ENCODE data around the gene MOGAT3. TPM values are rescaled to one million over a fixed set of nuclear protein-coding genes. Genes with fewer than 3 reads are reported as not detected.

Gene MOGAT3
- total RNA-seq, 1 experiment from 2014 or later: 0.21 TPM

DNA sequence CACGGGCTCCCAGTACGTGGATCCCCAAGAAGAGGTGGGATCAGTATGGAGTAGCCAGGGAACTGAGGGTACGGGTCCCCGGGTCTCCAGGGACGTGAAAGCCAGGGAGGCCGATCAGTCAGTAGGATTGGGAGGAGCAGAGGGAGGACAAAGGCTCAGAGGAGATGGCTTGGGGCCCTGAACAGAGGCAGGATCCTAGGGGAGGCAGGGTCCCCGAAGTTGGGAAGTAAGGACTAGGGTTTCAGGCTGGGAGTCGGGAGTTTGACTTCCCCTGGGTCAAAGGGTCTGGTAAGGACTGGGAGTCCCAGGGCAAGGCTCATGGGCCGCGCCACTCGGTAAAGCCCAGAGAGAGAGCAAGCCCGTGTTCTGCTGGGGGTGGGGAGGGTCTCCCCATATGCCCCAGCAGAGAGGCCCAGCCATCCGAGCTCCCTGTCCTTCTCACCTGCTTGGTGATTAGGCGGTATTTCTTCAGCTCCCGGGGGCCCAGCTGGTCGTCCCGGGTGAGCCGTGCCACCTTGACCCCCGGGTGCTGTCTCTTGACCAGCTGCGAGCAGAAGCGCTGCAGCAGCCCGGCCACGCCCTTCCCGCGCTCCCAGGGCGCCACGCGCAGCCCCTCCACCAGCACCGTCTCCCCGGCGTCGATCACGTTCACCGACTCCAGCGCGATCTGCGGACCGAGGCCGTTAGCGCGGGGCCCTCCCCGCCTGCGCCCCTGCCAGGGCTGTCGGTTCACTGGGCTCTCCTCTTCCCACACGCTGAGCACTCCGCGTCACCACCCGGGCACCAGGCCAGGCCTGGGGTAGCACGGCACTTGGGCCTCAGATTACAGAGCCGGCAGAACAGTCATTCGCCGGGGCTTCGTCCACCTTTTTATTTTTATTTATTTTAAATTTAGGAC is 27.7 kb downstream of the MOGAT3 start:
- DNase-seq (ENCODE audit: low read depth): peak; percentile 81

DNA sequence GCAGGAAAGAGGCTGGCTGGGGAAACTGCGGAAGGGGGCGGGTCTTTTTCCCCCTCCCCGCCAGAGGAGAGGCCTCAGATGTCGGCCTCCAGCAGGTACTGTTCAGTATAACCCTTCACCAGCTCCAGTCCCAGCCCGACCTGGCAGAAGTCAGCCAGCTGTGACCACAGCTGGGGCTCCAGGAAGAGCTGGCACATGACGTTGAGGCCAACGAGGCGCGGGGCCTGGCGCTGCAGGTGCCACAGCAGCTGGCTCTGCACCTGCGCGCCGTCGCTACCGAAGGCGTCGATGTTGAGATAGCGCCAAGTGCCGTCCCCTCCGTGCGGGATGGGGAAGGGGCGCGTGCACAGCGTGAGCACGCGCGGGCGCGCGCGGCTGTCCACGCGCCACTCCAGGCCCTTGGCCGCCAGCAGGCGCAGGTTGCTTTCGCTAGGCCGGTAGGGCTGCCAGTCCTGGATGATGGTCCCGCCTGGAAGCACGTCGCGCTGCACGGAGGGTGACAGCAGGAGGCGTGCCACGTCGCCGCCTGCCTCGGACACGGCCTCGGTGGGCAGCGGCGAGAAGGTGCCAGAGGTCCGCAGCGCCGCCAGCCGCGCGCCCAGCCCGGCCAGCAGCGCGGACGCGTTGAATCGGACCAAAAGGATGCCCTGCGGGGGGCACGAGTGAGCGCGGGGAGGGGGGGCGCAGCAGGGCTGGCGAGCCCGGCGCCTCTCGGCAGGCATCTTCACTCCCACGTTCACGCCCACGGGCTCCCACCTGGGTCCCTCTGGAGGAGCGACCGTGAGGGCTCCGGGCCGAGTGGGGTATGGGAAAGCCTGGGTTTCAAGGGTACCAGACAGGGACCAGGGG is 28.6 kb downstream of the MOGAT3 start:
- no peak for DNase-seq (ENCODE audit: low read depth)

DNA sequence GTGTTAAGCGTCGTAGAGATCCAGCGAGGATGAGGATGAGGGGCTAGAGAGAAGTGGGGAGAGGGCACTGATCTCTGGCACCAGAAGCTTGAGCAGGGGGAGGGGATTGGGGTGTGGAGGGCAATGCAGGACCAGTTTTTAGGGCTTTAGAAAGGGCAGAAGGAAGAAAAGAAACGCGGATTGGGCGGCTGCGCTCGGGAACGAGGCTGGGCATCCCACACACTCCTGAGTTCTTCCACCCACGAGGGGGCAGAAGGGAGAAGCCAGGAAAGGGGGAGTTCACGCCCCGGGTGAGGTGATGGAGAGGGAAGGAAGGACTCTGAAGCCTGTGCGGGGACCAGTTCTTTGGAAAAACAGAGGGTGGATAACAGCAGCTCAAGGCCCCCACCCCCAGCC is 29.4 kb downstream of the MOGAT3 start:
- DNase-seq (ENCODE audit: low read depth): no peak

DNA sequence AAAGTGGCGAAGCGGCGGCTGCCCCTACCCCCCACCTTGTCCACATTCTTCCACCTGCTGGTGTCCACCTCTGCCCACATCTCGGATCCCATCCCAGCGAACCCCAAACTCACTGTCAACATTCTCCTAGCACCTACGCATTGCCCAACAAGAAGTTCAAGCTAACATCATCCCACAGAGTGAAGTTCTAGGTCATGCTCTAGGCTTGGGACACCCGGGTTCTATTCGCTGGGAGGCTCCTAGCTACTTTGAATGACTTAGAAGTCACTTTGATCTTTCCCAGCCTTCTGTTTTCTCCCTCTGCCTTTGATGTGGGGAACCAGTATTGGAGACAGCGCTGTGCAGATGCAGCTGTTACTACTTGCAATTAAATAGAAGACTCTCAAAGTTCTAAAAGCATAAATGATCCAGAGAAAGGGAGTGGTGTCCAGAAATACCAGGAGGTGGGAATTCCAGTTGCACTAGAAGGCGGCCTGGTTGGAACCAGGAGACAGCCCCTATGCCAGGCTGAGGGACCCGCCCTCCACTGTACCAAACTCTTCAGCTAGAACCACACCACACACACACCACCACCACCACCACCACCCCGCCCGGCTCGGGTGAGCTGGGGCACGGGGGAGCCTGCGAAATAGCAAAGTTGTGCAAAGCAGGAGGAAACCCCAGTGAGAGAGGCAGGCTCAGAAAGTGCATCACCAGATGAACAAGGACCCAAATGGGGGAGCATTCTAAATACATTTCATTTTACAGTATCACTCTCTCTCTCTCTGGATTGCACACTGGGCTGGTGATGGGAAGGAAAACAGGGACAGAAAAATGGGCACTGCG is 30.0 kb downstream of the MOGAT3 start:
- no peak for DNase-seq (ENCODE audit: low read depth)

DNA sequence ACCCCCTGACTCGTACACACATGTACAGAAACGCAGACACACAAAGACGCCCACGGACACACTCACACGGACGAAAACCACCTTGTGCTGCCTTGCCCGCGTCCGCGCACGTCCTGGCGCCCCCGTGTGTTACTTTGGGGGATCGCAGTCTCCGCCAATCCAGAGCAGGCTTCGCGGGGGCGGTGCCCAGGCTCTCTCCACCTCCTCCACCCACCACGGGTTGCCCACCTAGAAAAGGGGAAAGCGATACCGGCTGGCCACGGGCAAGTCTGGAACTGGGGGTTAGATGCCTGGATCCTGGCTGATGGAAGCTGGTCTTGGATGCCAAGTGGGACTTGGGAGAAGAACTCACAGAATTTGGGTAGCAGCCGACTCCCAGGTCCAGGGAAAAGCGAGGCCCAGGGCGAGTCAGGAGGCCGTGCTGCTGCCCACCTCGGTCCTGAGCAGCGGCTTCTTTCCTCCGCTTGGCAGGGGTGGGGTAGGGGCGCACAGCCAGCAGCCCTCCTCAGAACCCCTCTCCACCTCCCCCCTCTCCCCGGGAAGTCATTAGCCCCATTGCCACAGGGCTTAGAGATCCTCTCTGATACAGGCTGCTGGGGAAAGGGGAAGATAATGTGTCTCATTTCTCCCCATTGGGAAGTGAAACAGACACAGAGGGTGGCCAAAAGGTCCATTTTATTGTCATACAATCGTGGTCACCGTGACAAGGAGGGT is 30.8 kb downstream of the MOGAT3 start:
- peak; percentile 68 for DNase-seq (ENCODE audit: low read depth)

DNA sequence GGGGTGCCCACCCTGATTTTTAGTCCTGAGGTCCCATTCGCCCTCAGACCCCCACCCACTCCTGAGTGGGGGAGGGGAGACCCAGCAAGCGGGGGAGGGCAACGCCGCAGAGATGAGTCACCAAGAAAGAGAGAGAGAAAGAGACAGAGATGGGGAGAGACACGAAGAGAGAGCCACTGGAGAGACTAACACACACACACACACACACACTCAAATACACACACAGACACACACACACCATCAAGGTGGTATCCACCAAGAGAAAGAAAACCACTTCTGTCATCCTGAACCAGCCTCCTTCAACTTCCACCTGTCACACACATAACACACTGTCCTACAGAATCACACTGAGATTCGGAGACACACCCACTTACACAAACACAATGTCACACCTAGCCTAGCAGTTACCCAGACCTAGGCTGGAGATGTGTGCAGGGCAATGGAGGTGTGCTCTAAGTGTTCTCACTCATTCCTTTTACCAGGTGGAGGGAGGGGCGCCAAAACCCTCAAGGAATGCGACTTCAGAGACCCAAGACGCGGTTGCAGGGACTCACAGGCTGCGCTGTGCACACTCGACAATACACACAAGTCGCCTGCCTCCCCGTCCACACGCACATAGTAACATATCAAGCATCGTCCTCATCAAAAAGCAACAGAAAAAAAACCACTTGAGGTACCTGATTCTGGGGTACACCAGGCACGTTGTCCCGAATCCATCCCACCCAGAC is 31.6 kb downstream of the MOGAT3 start:
- DNase-seq (ENCODE audit: low read depth): peak; percentile 39

DNA sequence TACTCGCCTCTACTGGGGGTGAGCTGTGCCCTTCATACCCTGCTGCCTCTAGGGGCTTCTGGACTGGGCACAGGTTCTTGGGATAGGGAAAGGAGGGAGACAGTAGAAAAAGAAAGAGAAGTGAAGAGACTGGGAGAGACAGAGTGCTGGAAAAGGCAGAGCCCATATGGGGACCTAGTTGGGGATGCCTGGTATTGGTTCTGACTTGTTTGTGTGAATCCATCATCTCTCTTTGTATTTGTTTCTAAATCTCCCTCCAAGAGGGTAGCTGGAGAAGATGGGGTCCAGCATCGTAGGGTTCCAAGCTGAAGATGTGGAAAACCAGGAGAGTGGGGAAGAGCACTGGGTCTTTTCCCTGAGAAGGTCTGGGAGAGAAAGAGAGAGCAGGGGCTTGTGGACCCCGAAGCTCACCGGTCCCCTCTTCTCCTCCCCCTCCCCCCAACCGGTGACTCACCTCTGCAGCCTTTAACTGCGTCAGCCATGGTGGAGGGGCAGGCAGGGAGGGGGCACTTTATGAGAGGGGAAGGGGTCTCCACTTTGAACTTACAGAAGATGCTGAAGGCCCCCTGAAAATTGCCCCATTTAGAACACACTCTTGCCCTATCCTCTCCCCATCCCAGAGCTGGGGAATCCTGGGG is 32.3 kb downstream of the MOGAT3 start:
- no peak for DNase-seq (ENCODE audit: low read depth)

DNA sequence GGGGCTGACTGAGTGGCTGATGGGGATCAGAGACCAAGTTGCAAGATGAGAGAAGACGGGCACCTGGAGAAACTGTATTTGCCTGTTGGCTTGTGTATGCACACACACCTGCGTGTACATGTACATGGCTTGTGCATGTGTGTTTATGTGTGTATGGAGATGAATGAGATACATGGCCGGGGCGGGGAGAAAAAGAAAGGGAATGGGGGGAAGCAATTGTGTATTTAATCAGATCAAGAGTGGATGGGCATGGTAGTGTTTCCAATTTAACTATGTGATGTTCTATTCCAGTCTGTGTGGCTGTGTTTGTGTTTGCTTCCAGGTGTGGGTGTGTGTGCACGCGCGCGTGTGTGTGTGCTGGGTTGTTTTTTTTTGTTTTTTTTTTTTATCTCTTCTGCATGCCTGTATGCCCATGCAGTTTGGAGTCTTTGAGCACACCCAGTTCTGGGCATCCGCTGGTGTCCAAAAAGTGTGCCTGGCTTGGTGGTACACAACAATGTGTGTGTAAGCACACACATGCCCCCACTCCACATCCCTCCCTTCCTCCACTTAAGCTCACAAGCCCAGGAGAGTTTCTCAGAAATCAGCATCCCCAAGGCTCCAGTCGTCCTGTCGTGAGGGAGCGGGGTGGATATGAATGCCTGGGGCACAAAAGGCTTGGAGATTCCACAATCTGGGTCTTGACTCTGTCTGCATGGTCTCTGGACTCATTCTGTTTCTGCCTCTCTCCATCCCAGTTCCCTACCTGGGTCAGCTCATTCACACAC is 33.0 kb downstream of the MOGAT3 start:
- no peak for DNase-seq (ENCODE audit: low read depth)

DNA sequence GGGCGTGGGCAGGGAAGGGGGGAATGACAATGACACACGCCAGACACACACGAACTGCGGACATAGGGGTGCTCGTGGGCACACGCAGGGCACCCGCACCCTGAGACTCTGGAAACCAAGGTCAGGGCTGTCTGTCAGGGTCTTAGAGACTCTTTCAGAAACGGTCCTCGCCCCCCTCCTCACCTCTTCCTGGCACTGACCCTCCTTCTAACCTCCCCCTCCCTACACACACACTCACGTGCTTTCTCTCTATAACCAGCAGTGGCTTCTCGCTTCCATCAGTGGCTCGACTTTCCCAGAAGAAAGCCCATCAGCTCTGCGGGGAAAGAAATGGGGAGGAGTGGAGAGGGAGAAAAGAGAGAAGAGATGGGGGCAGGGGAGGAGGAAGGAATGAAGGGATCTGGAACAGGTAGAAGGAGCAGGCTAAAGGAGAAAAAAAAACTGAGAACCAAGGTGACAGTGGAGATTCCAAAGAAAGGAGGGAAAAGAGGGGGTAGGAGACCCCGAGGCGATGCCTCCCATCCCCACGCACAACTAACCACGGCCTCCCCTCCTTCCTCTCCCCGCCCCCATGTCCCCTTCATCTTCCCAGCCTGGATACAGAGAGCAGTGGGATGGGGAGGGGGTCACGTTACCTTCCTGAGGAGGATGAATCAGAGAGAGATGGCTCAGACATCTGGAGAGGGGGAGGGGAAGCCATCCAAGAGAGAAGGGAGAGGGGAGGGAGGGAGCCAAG is 33.8 kb downstream of the MOGAT3 start:
- peak; percentile 72 for DNase-seq (ENCODE audit: low read depth)

DNA sequence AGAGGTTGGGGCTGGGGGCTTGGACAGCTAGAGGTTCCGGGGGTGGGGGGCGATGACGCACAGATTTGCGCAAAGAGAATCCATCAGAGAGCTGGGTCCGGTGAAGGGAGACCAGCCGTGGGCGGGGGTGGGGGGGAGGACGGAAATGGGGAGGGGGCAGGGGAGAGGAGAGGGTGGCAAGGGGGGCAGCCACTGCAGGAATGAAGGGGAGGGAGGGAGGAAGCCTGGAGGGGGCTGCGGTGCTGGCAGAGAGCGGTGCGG is 34.3 kb downstream of the MOGAT3 start:
- no peak for DNase-seq (ENCODE audit: low read depth)

DNA sequence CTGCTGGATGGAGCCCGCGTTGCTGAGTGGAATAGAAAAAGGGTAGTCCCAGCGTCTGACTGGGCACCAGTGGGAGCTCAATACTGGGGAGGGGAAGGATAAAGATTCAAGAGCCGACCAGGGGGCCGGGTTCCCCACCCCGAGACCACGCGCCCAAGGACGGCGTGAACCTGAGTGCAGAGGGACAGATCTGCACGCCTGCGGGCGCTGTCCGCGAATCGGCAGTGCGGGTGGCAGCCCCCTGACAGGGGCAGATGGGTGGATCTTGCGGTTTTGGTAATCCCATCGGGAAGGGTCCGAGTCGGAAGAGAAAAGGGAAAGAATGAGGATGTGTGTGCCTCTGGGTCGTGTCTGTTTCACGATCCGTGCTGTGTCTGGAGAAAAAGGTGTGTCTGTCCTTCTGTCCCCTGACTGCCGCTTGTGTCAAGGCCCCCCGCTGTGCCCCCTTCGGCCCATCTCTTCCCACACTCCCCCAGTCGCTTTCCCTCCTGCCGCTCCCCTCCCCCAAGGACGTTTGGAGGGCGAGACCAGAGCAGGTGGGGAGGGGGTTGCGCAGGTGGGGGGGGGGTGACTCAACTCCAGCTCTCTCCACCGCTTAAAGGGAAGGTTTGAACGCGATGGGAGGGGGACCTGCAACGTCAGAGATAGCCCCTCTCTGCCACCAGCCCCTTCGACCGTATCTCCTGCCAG is 34.7 kb downstream of the MOGAT3 start:
- DNase-seq (ENCODE audit: low read depth): no peak

DNA sequence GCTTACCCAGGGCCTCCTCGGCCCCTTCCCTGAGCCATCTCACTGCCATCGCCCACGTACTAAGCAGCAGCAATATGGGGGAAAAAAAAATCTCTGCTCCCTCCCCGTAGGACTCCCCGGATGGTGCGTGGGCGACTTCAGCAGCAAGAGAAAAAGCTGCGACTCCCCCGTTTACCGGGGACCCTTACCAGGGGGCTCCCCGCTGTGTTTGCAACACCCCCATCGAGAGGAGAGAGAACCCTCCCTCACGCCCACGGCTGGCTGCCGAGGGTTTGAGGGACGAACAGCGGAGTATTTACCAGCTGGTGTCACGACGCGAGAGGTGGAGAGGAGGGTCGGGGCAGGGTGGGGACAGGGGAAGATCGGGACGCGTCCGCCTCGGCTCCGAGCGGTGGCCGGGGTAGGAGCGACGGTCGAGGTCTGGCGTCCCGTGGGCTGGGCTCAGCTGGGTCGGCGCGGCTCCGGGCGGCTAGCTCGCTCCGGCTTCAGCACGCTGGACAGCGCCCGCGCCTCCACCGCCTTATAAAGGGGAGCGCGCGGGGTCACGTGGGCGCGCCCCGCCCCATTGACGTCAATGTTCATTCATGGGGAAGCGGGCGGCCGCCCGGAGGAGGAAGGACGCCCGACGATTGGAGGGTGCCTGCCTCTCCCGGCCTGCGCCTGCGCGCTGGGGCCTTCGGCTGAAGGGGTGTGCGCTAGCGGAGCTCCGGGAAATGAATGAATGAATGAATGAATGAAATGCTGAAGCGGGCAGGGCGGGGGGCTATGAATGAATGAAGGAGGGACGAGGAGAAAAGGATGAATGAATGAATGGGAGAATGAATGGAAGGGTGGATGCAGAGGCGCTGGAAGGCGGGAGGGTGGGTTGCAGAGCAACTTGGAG is 35.5 kb downstream of the MOGAT3 start, which contains the start of gene VGF:
Gene VGF, minus strand, starts transcription at position 495 of the 883 bp plus-strand sequence. CDS start 726 bp downstream, outside the sequence.
- peak; percentile 95 for DNase-seq (ENCODE audit: low read depth)

DNA sequence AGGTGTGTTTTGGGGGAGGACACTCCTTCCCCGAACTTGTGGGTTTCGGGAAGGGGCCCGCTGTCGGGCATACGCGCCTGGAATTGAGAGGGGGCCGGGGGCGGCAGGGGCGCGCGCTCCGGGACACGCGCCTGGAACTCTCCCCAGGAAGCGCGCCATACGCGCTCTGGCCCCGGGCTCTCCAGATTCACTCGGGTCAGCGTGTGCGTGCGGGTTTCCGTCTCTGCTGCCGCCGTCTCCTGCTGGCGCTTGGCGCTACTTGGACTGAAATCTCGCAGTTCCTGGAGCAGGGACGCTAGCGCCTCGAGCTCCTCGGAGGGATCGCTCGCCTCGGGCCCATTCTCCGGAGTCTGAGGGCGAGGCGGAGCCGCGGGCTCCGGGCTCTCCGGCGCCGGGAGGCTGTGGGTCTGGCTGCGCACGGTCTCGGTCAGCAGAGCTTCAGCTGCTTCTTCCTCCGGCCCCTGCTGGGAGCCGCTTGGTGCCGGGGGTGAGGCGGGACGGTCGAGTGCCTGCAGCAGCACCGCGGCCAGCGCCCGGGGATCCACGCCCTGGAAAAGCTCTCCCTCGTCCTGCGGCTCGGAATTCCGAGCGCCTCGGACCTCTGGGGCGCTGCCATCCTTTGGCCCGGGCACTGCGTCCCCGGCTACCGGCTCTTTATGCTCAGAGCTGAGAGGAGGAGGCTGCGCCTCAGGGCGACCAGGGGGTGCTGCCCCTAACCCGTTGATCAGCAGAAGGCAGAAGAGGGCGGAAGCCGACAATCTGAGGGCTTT is 36.6 kb downstream of the MOGAT3 start:
- DNase-seq (ENCODE audit: low read depth): peak; percentile 63

DNA sequence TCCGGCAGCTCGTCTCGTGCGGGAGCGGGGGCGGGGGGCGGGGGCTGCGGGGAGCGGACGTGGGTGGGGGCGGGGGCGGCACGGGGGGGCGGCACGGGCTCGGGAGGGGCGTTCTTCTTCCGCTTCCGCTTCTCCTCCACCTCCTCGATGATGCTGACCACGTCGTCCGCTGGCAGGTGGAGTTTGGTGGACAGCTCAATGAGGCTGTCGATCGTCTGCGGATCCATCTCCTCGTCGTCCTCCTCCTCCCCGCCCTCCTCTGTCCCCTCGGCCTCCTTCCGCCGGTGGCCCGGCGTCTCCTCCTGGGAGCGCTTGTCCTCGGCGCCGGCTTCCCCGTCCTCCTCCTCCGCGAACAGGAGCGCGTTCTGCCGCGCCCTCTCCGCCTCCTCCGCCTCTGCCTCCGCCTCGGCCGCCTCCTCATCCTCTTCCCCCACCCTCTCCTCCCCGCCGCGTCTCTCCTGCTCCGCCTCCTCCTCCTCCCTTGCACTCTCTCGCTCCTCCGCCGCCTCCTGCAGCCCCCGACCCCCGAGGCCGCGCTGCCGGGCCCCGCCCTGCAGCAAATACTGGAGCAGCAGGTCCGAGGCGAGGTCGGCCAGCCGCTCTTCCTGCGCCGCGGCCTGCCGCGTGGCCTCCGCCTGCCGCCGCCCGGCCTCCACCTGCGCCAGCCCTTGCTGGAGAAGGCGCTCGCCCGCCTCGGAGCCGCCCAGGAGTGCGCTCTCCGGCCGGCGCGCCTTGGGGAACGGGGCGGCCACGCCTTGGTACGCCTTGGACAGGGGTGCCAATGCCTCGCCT is 37.4 kb downstream of the MOGAT3 start:
- DNase-seq (ENCODE audit: low read depth): peak; percentile 70
